ENCODE data around the gene PLXNA4. TPM values are rescaled to one million over a fixed set of nuclear protein-coding genes. Genes with fewer than 3 reads are reported as not detected.

Gene PLXNA4
- total RNA-seq, 1 experiment from 2014 or later: not detected

DNA sequence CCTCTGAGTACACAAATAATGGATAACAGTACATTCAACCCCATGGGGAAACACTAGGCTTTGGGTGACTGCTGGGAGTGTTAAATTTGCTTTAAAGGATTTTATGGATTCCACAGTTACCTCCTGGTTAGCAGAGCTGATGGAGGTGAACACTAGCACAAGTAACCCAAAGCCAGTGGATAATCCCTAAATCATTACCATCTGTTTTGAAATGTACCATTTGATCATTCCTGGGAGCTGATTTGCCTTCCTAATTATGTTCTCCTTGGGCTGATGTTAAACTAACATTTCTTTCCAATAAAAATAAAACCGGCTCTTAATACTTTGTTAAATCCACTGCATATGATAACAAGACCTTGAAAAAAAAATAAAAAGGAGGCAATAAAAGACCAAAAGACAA is 493.9 kb downstream of the PLXNA4 start:
- no peaks in the 10 kb centered on the region for H3K79me2 ChIP-seq (ENCODE audit: insufficient read depth, low read length)
- H3K4me3 ChIP-seq (replicated peaks in 1 of 2; ENCODE audit: low read depth in 1 of 2, low read length in 2 of 2): no peak overlapping the region
- BruUV-seq (replicated peaks): no TSS peak
- intact Hi-C loops (cut with micrococcal nuclease): no loop called here
- peaks cover 46% of the 10 kb centered on the region for H3K27me3 ChIP-seq (ENCODE audit: insufficient read depth, low read length)
- no peak overlapping the region for H2AFZ ChIP-seq (ENCODE audit: low read depth, low read length, poor library complexity, severe bottlenecking)
- no peaks in the 10 kb centered on the region for H3K9me2 ChIP-seq (ENCODE audit: insufficient read depth)
- H3K9ac ChIP-seq (ENCODE audit: low read length): no peak overlapping the region
- no peak overlapping the region for H3K27ac ChIP-seq (ENCODE audit: low read depth, low read length)
- H4K20me1 ChIP-seq (ENCODE audit: insufficient read depth): no peaks in the 10 kb centered on the region
- POLR2A ChIA-PET: no interaction called here
- H3K4me1 ChIP-seq (ENCODE audit: control insufficient read depth in 1 of 2, insufficient read depth in 2 of 2, low read length in 2 of 2): no peaks in the 10 kb centered on the region
- H3K9me3 ChIP-seq (ENCODE audit: control insufficient read depth in 1 of 2, insufficient read depth in 1 of 2, low read depth in 1 of 2, low read length in 2 of 2): no peaks in the 10 kb centered on the region
- TF ChIP-seq POLR2A (IDR thresholded peaks at IDR 0.05; ENCODE audit: borderline replicate concordance, extremely low read depth, insufficient read depth, insufficient read length) (no peak), POLR2AphosphoS5 (IDR thresholded peaks at IDR 0.05; ENCODE audit: low read depth, low read length) (no peak), JUND (IDR thresholded peaks at IDR 0.05) (no peak), ELF1 (IDR thresholded peaks at IDR 0.05; ENCODE audit: borderline replicate concordance, low read depth) (no peak), MAX (IDR thresholded peaks at IDR 0.05) (no peak), SRF (IDR thresholded peaks at IDR 0.05; ENCODE audit: low read depth) (no peak), SIN3A (IDR thresholded peaks at IDR 0.05; ENCODE audit: low read depth) (no peak), CEBPB (IDR thresholded peaks at IDR 0.05; ENCODE audit: low read depth) (no peak), ZFX (IDR thresholded peaks at IDR 0.05) (no peak), EZH2phosphoT487 (IDR thresholded peaks at IDR 0.05; ENCODE audit: borderline replicate concordance) (no peak), SP1 (IDR thresholded peaks at IDR 0.05; ENCODE audit: low read depth) (no peak), CBX3 (IDR thresholded peaks at IDR 0.05; ENCODE audit: low read depth) (no peak), TCF7L2 (IDR thresholded peaks at IDR 0.05; ENCODE audit: borderline replicate concordance, extremely low read depth, insufficient read depth, insufficient read length) (no peak), RAD21 (IDR thresholded peaks at IDR 0.05; ENCODE audit: low read depth) (no peak), ATF3 (IDR thresholded peaks at IDR 0.05) (no peak), REST (IDR thresholded peaks at IDR 0.05; ENCODE audit: low read depth) (no peak), EGR1 (IDR thresholded peaks at IDR 0.05; ENCODE audit: low read depth) (no peak), ZNF274 (IDR thresholded peaks at IDR 0.05; ENCODE audit: low read depth, low read length) (no peak)
- TF ChIP-seq, protein P1, sequence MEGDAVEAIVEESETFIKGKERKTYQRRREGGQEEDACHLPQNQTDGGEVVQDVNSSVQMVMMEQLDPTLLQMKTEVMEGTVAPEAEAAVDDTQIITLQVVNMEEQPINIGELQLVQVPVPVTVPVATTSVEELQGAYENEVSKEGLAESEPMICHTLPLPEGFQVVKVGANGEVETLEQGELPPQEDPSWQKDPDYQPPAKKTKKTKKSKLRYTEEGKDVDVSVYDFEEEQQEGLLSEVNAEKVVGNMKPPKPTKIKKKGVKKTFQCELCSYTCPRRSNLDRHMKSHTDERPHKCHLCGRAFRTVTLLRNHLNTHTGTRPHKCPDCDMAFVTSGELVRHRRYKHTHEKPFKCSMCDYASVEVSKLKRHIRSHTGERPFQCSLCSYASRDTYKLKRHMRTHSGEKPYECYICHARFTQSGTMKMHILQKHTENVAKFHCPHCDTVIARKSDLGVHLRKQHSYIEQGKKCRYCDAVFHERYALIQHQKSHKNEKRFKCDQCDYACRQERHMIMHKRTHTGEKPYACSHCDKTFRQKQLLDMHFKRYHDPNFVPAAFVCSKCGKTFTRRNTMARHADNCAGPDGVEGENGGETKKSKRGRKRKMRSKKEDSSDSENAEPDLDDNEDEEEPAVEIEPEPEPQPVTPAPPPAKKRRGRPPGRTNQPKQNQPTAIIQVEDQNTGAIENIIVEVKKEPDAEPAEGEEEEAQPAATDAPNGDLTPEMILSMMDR (IDR thresholded peaks at IDR 0.05 in 2 of 3, conservative IDR thresholded peaks at IDR 0.05 in 1 of 3; ENCODE audit: borderline replicate concordance in 1 of 3, insufficient read depth in 1 of 3, low read depth in 2 of 3, low read length in 2 of 3): no peak
- TF ChIP-seq, protein P2, sequence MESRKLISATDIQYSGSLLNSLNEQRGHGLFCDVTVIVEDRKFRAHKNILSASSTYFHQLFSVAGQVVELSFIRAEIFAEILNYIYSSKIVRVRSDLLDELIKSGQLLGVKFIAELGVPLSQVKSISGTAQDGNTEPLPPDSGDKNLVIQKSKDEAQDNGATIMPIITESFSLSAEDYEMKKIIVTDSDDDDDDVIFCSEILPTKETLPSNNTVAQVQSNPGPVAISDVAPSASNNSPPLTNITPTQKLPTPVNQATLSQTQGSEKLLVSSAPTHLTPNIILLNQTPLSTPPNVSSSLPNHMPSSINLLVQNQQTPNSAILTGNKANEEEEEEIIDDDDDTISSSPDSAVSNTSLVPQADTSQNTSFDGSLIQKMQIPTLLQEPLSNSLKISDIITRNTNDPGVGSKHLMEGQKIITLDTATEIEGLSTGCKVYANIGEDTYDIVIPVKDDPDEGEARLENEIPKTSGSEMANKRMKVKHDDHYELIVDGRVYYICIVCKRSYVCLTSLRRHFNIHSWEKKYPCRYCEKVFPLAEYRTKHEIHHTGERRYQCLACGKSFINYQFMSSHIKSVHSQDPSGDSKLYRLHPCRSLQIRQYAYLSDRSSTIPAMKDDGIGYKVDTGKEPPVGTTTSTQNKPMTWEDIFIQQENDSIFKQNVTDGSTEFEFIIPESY (IDR thresholded peaks at IDR 0.05; ENCODE audit: extremely low read depth, insufficient replicate concordance, low read length): no peak
- no peaks in the 10 kb centered on the region for H3K36me3 ChIP-seq (ENCODE audit: control insufficient read depth in 1 of 2, insufficient read depth in 2 of 2, low read length in 2 of 2)
- CTCF ChIA-PET: no interaction called here
- H3K4me2 ChIP-seq (ENCODE audit: low read length): no peak overlapping the region
- ATAC-seq: no peak
- RAD21 ChIA-PET (ENCODE audit: low non-redundant PET in 1 of 2, low total read pairs in 2 of 2, uncharacterized antibody in 2 of 2, unreplicated experiment in 2 of 2): no interaction called here
- no peak for DNase-seq (ENCODE audit: low read depth, low spot score)
